MM.1S (cell line): ENCODE results near the gene CALY.

Experiments used
- CTCF ChIP-seq: fragments of 300-600 bp; sonication (generic); IDR thresholded peaks from 2 replicates; pipeline ENCODE4 v1.5.1; 2016; ENCODE audit warnings: antibody characterized with exemption, low read length, mixed read lengths
- EZH2 ChIP-seq: fragments of 300-600 bp; sonication (generic); optimal IDR thresholded peaks from 2 replicates; pipeline ENCODE3; 2017; ENCODE audit warnings: low read depth, mild to moderate bottlenecking, antibody characterized with exemption, low read length, mixed read lengths
- EZH2phosphoT487 ChIP-seq: fragments of 300-600 bp; sonication (generic); IDR thresholded peaks from 2 replicates; pipeline ENCODE4 v1.6.1; 2018; ENCODE audit warnings: antibody characterized with exemption, low read length

- TF ChIP-seq EZH2: no peak
- no peak for TF ChIP-seq CTCF
- no peak for TF ChIP-seq EZH2phosphoT487
Observed at GRCh38 chr10:133385214-133385613, 48.5 kb upstream of the CALY start.
